ENCODE results near the gene NR2F1.

- TF ChIP-seq CTCF (IDR thresholded peaks at IDR 0.05; ENCODE audit: low read depth, low read length): no peak
- no peak; the same call in 1 of the 2 replicates for TF ChIP-seq MAX (IDR thresholded peaks at IDR 0.05; ENCODE audit: low read depth, low read length)
- no peak for TF ChIP-seq POLR2A (IDR thresholded peaks at IDR 0.05; ENCODE audit: extremely low read depth, insufficient read length)
- no peak for TF ChIP-seq MYC (IDR thresholded peaks at IDR 0.05; ENCODE audit: low read depth, low read length)
Measured at GRCh38 chr5:93585041-93585766, 2.2 kb downstream of the NR2F1 start.

Measured in NB4 (cell line).